Stimulated activated CD4-positive, alpha-beta T cell treated with anti-CD3 and anti-CD28 coated beads, TNF-alpha, amount 100 ng/mL, for 24 hours (primary cell): ENCODE measurements around the gene UTP3.
"Not testable (repeated sequence)": the region's sequence is repeated elsewhere in the genome, so short reads cannot be mapped to it uniquely, and the experiment has no call there.

Experiments
- DNase-seq, 3 experiments: peaks; one replicate each; pipeline ENCODE4 v3.0.0-alpha.2; 2020; ENCODE audit warnings: low read depth in 3 of 3

Gene UTP3

GRCh38 chr4:70687392-70687791 lies 940 bp upstream of the UTP3 start:
- peak in 1 of 3 experiments; percentile 8 for DNase-seq

- DNase-seq = no peak
These were observed 481 bp downstream of the UTP3 start for GRCh38 chr4:70688795-70689231.

- no peak for DNase-seq
These were observed 3.3 kb downstream of the UTP3 start for GRCh38 chr4:70691661-70692060.

GRCh38 chr4:70694633-70695032 lies 6.3 kb downstream of the UTP3 start:
- not testable (repeated sequence) for DNase-seq

GRCh38 chr4:70698435-70698834 lies 10.1 kb downstream of the UTP3 start:
- not testable (repeated sequence) for DNase-seq

- no peak for DNase-seq
These were observed 12.4 kb downstream of the UTP3 start for GRCh38 chr4:70700712-70701111.

GRCh38 chr4:70701271-70701670 lies 12.9 kb downstream of the UTP3 start:
- no peak for DNase-seq

- DNase-seq = not testable (repeated sequence)
These were observed 14.3 kb downstream of the UTP3 start for GRCh38 chr4:70702592-70702991.

- DNase-seq = no peak
These were observed 15.4 kb downstream of the UTP3 start for GRCh38 chr4:70703619-70704214.

GRCh38 chr4:70704215-70704930 lies 16.0 kb downstream of the UTP3 start:
- DNase-seq = peak in 1 of 3 experiments; percentile 52

- DNase-seq = no peak
These were observed 16.5 kb downstream of the UTP3 start for GRCh38 chr4:70704931-70705182.

GRCh38 chr4:70705183-70706043 lies 17.1 kb downstream of the UTP3 start:
- peak; percentile 38 to 74 (median 40) for DNase-seq

GRCh38 chr4:70706044-70706461 lies 17.7 kb downstream of the UTP3 start:
- DNase-seq = no peak

- no peak for DNase-seq
These were observed 18.2 kb downstream of the UTP3 start for GRCh38 chr4:70706516-70706915.

GRCh38 chr4:70709611-70710205 lies 21.4 kb downstream of the UTP3 start:
- no peak for DNase-seq

- DNase-seq = no peak
These were observed 23.3 kb downstream of the UTP3 start for GRCh38 chr4:70711599-70711998.

- DNase-seq = no peak
These were observed 23.8 kb downstream of the UTP3 start for GRCh38 chr4:70712150-70712549.

GRCh38 chr4:70712604-70713452 lies 24.5 kb downstream of the UTP3 start:
- no peak for DNase-seq

- no peak for DNase-seq
These were observed 25.2 kb downstream of the UTP3 start for GRCh38 chr4:70713453-70714078.

GRCh38 chr4:70714079-70714887 lies 26.0 kb downstream of the UTP3 start:
- DNase-seq = no peak
